H1 (cell line): ENCODE measurements around the gene CHD2. TPM values are rescaled to one million over a fixed set of nuclear protein-coding genes. Genes with fewer than 3 reads are reported as not detected.

ENCODE experiments used
- CTCF ChIA-PET: fragments of 300-600 bp; sonication (Branson Sonifier 250); formaldehyde crosslinking; loops from one replicate; lab custom pipeline; 2021; ENCODE audit not compliant: partially characterized antibody; lab: Charles Lee
- POLR2A ChIA-PET: fragments of 300-600 bp; sonication (Branson Sonifier 250); formaldehyde crosslinking; loops from one replicate; lab custom pipeline; 2021; ENCODE audit warnings: inconsistent platforms; ENCODE audit not compliant: partially characterized antibody; lab: Charles Lee
- DNase-seq, 2 experiments: peaks; one replicate each; pipeline versions ENCODE4 v3.0.0 to v3.0.0-alpha.2; 2010 to 2022; ENCODE audit warnings: low spot score in 2 of 2, low read depth in 1 of 2, mixed read lengths in 1 of 2
- FAIRE-seq: peaks from 2 replicates; lab custom pipeline; 2011; peaks lifted over from hg19 to GRCh38; lab: Jason Lieb, UNC
- H2AFZ ChIP-seq: 2 replicates; pipeline ENCODE4 v1.8.1; 2012; ENCODE audit warnings: low read length, inconsistent platforms
- H2AK5ac ChIP-seq: 2 replicates; pipeline ENCODE4 v1.6.1; 2013; ENCODE audit warnings: low read depth, low read length
- H2BK120ac ChIP-seq: replicated peaks from 2 replicates; pipeline ENCODE3; 2013; ENCODE audit warnings: low read depth, low read length, inconsistent platforms
- H2BK12ac ChIP-seq: 2 replicates; pipeline ENCODE4 v1.6.1; 2013; ENCODE audit warnings: low read depth, low read length
- H2BK15ac ChIP-seq: 2 replicates; pipeline ENCODE4 v1.6.1; 2013; ENCODE audit warnings: low read length
- H2BK20ac ChIP-seq: 2 replicates; pipeline ENCODE4 v1.6.1; 2013; ENCODE audit warnings: low read length
- H2BK5ac ChIP-seq: 2 replicates; pipeline ENCODE4 v1.6.1; 2013; ENCODE audit warnings: low read depth, low read length
- H3K14ac ChIP-seq: 2 replicates; pipeline ENCODE4 v1.6.1; 2013; ENCODE audit warnings: inconsistent platforms; ENCODE audit not compliant: insufficient read length
- H3K18ac ChIP-seq: 2 replicates; pipeline ENCODE4 v1.6.1; 2013; ENCODE audit warnings: low read length; ENCODE audit errors: extremely low read depth
- H3K23ac ChIP-seq: 2 replicates; pipeline ENCODE4 v1.6.1; 2013; ENCODE audit warnings: inconsistent platforms; ENCODE audit not compliant: insufficient read length
- H3K23me2 ChIP-seq: 2 replicates; pipeline ENCODE4 v1.6.1; 2013; ENCODE audit warnings: low read depth, low read length
- H3K27ac ChIP-seq: 2 replicates; pipeline ENCODE4 v1.6.1; 2011; ENCODE audit warnings: low read depth, low read length, inconsistent platforms
- H3K27me3 ChIP-seq, 4 experiments: replicated peaks in 1 of 4; 1 replicate in 1 of 4; 2 replicates in 3 of 4; pipeline versions ENCODE4 v1.6.1 to v1.8.1; 2011 to 2013; ENCODE audit warnings: low read length in 3 of 4, mild to moderate bottlenecking in 3 of 4, inconsistent platforms in 2 of 4, mixed read lengths in 2 of 4, moderate library complexity in 1 of 4; ENCODE audit not compliant: control insufficient read depth in 3 of 4, insufficient read depth in 3 of 4; ENCODE audit errors: extremely low read depth in 1 of 4
- H3K36me3 ChIP-seq, 4 experiments: 2 replicates each; pipeline versions ENCODE4 v1.6.1 to v1.8.1; 2011 to 2013; ENCODE audit warnings: mild to moderate bottlenecking in 4 of 4, low read length in 3 of 4, moderate library complexity in 2 of 4, control low read depth in 1 of 4, inconsistent platforms in 1 of 4; ENCODE audit not compliant: insufficient read depth in 4 of 4, control insufficient read depth in 2 of 4
- H3K4ac ChIP-seq: replicated peaks from 2 replicates; pipeline ENCODE3; 2013; ENCODE audit warnings: low read length, low read depth, mixed read lengths, inconsistent platforms; ENCODE audit not compliant: insufficient read length
- H3K4me1 ChIP-seq, 4 experiments: replicated peaks in 1 of 4; 1 replicate in 1 of 4; 2 replicates in 3 of 4; pipeline versions ENCODE4 v1.6.1 to v1.8.1; 2011 to 2013; ENCODE audit warnings: low read length in 3 of 4, inconsistent platforms in 2 of 4, mixed read lengths in 1 of 4; ENCODE audit not compliant: insufficient read depth in 4 of 4, control insufficient read depth in 3 of 4
- H3K4me2 ChIP-seq, 2 experiments: 2 replicates each; pipeline versions ENCODE4 v1.6.1 to v1.8.1; 2011 to 2013; ENCODE audit warnings: low read depth in 2 of 2, low read length in 2 of 2, control low read depth in 1 of 2, inconsistent platforms in 1 of 2, mild to moderate bottlenecking in 1 of 2; ENCODE audit not compliant: insufficient read depth in 1 of 2
- H3K4me3 ChIP-seq, 4 experiments: fragments of 200-600, 300-600 bp in 1 of 4; sonication (generic), shearing (Covaris generic), sonication (Bioruptor Twin) in 1 of 4; 2 replicates each; pipeline versions ENCODE4 v1.5.1 to v1.8.1; 2011 to 2016; ENCODE audit warnings: low read length in 4 of 4, low read depth in 3 of 4, control low read depth in 2 of 4, inconsistent platforms in 2 of 4, mild to moderate bottlenecking in 2 of 4, mixed read lengths in 1 of 4, moderate library complexity in 1 of 4; ENCODE audit not compliant: insufficient read depth in 2 of 4; ENCODE audit errors: extremely low read depth in 1 of 4
- H3K56ac ChIP-seq: replicated peaks from 2 replicates; pipeline ENCODE3; 2013; ENCODE audit warnings: low read depth, mild to moderate bottlenecking, mixed read lengths, low read length, inconsistent platforms; ENCODE audit not compliant: insufficient read length
- H3K79me1 ChIP-seq: 2 replicates; pipeline ENCODE4 v1.6.1; 2013; ENCODE audit warnings: low read depth, low read length, control low read depth
- H3K79me2 ChIP-seq, 2 experiments: 2 replicates each; pipeline versions ENCODE4 v1.6.1 to v1.8.1; 2012 to 2013; ENCODE audit warnings: low read length in 2 of 2, mild to moderate bottlenecking in 2 of 2, inconsistent platforms in 1 of 2; ENCODE audit not compliant: insufficient read depth in 2 of 2, control insufficient read depth in 1 of 2
- H3K9ac ChIP-seq, 4 experiments: replicated peaks in 1 of 4; 1 replicate in 1 of 4; 2 replicates in 3 of 4; pipeline versions ENCODE4 v1.6.1 to v1.8.1; 2011 to 2013; ENCODE audit warnings: low read depth in 3 of 4, low read length in 3 of 4, control low read depth in 2 of 4, mild to moderate bottlenecking in 2 of 4, moderate library complexity in 2 of 4, inconsistent platforms in 1 of 4; ENCODE audit errors: extremely low read depth in 1 of 4
- H3K9me3 ChIP-seq, 2 experiments: 2 replicates each; pipeline versions ENCODE4 v1.6.1 to v1.8.1; 2012 to 2013; ENCODE audit warnings: mild to moderate bottlenecking in 2 of 2, moderate library complexity in 2 of 2, control low read depth in 1 of 2, inconsistent platforms in 1 of 2, low read depth in 1 of 2, low read length in 1 of 2, mixed read lengths in 1 of 2; ENCODE audit not compliant: insufficient read depth in 2 of 2
- H4K20me1 ChIP-seq, 2 experiments: replicated peaks in 1 of 2; 2 replicates each; pipeline versions ENCODE3 to v1.8.1; 2011 to 2013; ENCODE audit warnings: inconsistent platforms in 2 of 2, low read length in 2 of 2, mild to moderate bottlenecking in 1 of 2; ENCODE audit not compliant: insufficient read depth in 2 of 2, control insufficient read depth in 1 of 2
- H4K5ac ChIP-seq: 2 replicates; pipeline ENCODE4 v1.6.1; 2013; ENCODE audit warnings: low read length, low read depth, mixed read lengths, inconsistent platforms; ENCODE audit not compliant: insufficient read length
- H4K8ac ChIP-seq: 2 replicates; pipeline ENCODE4 v1.8.0; 2013; ENCODE audit warnings: mild to moderate bottlenecking, moderate library complexity, low read length, inconsistent platforms; ENCODE audit not compliant: insufficient read depth; ENCODE audit errors: extremely low read depth
- H4K91ac ChIP-seq: replicated peaks from 2 replicates; pipeline ENCODE3; 2013; ENCODE audit warnings: low read length, mixed read lengths, inconsistent platforms; ENCODE audit not compliant: insufficient read length
- WGBS, 2 experiments: shearing (Covaris generic) in 1 of 2; methylation state at CpG; one replicate each; pipeline versions ENCODE4 v1.1.6 to v1.1.7; 2013 to 2015; ENCODE audit warnings: low lambda C conversion rate in 2 of 2, mixed read lengths in 2 of 2, inconsistent platforms in 1 of 2, low coverage in 1 of 2, missing lambda C conversion rate in 1 of 2; ENCODE audit not compliant: insufficient replicate concordance in 2 of 2, insufficient coverage in 1 of 2, insufficient read length in 1 of 2; ENCODE audit errors: extremely low coverage in 1 of 2, missing lambda C conversion rate in 1 of 2; 5-methylcytosine and 5-hydroxymethylcytosine counted together
- polyA plus RNA-seq, 7 experiments: library from polyadenylated mRNA; depleted of rRNA in 3 of 7; stranded (reverse) in 5 of 7; unstranded in 2 of 7; fragments of >200 nt in 5 of 7; fragments of 200-250 nt in 2 of 7; gene quantifications; 1 replicate in 5 of 7; 2 replicates in 1 of 7; 4 replicates in 1 of 7; pipeline versions ENCODE4 v1.2.1 to v1.2.3, GENCODE V29; 2011 to 2013; ENCODE audit warnings: missing spikeins in 2 of 7, mixed read lengths in 2 of 7
- total RNA-seq: library from RNA; stranded (reverse); fragmentation: NEBNext Ultra II Directional; extraction: Animal tissue kit (Norgen Biotek cat#: 25700); gene quantifications from 2 replicates; pipeline ENCODE4 v1.2.1, GENCODE V29; 2021
- TF ChIP-seq, protein P1 (sequence below): IDR thresholded peaks from 2 replicates; pipeline ENCODE4 v1.6.1; 2011; ENCODE audit warnings: low read length, improper control_type of control experiment

CHD2 gene
- total and polyA plus RNA-seq, 2 of the 8 experiments (the other 6 are each of a cell fraction or from before 2014, with no cell fraction given) = 28.8 to 70.0 TPM

DNA sequence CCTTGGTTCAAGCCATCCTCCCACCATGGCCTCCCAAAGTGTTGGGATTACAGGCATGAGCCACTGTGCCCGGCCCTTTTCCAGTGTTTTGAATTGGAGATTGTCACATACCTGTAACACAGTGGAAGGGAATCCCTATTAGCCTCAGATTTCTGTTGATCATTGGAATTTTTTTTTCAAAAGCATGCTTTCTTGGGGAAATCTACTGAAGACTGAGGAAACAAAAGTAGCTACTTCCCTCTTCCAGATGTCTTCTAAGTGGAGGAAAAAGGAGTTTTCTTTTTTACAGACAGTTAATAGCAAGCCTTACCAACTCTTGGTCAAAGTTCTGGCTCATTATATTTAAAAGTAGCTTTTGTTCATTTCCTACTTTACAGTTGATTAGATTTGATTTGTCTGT lies 33.7 kb downstream of the CHD2 start:
- Histone ChIP-seq H2AFZ (no peak overlapping the region), H2BK120ac (no peak overlapping the region), H3K4me1 (no peaks in the 10 kb centered on the region), H3K23ac (no peak overlapping the region), H3K4me2 (no peak overlapping the region), H4K5ac (no peak overlapping the region), H4K8ac (no peak overlapping the region), H3K79me1 (peaks cover 3% of the 10 kb centered on the region; the same call in 1 of the 2 replicates), H3K56ac (no peak overlapping the region), H2BK12ac (no peak overlapping the region), H2AK5ac (no peak overlapping the region), H3K4me3 (no peak overlapping the region), H4K20me1 (peaks cover 2 to 4% of the 10 kb centered on the region in 2 experiments), H3K9ac (no peak overlapping the region), H3K27me3 (no peaks in the 10 kb centered on the region), H4K91ac (no peak overlapping the region), H3K23me2 (no peaks in the 10 kb centered on the region), H3K18ac (no peak overlapping the region), H3K79me2 (peaks cover 0 to 13% of the 10 kb centered on the region in 2 experiments; a peak in 2 of 4 replicates), H3K9me3 (no peaks in the 10 kb centered on the region), H2BK15ac (no peak overlapping the region), H3K4ac (no peak overlapping the region), H3K27ac (no peak overlapping the region), H2BK5ac (no peak overlapping the region), H3K14ac (no peak overlapping the region), H3K36me3 (peaks cover 17 to 91% (median 66%) of the 10 kb centered on the region in 4 experiments), H2BK20ac (no peak overlapping the region)
- FAIRE-seq = no peak
- DNase-seq = no peak
- TF ChIP-seq, protein P1, sequence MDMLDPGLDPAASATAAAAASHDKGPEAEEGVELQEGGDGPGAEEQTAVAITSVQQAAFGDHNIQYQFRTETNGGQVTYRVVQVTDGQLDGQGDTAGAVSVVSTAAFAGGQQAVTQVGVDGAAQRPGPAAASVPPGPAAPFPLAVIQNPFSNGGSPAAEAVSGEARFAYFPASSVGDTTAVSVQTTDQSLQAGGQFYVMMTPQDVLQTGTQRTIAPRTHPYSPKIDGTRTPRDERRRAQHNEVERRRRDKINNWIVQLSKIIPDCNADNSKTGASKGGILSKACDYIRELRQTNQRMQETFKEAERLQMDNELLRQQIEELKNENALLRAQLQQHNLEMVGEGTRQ = no peak
- 93% methylated on average over 1 of the region's 1 CpG; no CpG with 5 or more reads in 1 of the 2 experiments for WGBS, 2 experiments
- ChIA-PET POLR2A (no interaction called here), CTCF (interaction anchor here (0.7 to 2.4 kb wide), 8 partner anchors 9 to 136 kb away, joined by 3 to 11 read pairs (median 4); no protein-coding TSS in a partner anchor)
